HCEC 1CT (cell line): ENCODE results near the gene REPIN1.

ENCODE experiments used
- DNase-seq: peaks from one replicate; pipeline ENCODE4 v3.0.0-alpha.2; 2017

REPIN1 gene

DNA sequence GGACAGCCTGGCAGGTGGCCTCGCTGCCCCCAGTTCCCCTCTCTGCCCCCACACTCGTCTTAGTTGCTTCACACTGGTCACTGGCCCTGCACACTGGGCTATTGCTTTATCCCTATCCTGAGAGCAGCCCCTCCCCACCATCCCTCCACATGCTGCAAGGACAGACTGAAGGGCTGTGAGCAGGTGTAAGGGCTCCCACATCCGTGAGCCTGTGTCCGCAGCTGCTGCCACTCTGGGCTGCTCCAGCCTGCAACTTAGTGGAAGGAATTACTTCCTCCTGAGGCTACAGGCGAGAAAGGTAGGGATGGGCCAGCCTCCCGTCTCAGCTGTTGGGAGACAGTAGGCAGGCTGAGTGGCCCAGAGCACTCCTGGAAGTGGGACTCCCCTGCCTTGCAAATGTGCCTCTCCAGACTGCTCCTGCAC, 31.0 kb upstream of the REPIN1 start:
- DNase-seq, result no peak

DNA sequence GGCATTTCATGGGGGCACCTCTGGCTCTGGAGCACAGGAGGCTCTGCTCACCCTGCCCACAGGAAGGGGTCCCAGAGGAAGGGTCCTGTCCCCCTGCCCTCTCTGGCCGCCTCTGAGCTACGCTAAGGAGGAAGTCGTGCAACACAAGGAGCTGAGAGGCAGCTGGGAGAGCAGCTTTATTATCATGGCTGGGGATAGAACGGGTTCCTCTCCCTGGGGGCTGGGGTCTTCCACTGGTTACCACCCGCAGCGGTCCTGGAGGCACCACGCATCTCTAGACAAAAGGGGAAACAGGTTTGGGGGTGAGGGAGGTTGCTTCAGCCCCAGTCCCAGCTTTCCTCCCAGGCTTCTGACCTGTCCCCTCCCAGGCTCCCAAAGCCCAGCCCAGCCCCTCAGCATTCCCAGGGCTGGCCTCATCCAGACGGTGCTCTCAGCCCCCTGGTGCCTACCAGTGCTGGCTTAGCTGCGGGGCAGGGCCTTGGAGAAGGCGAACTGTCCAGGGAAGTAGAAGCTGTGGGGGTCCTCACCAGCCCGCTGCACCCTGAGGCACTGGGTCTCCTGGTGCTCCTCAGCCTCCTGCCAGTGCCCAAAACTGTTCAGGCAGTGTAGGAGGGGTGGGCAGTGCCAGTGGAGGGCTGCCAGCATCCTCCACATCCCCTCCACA, 30.3 kb upstream of the REPIN1 start:
- no peak for DNase-seq

DNA sequence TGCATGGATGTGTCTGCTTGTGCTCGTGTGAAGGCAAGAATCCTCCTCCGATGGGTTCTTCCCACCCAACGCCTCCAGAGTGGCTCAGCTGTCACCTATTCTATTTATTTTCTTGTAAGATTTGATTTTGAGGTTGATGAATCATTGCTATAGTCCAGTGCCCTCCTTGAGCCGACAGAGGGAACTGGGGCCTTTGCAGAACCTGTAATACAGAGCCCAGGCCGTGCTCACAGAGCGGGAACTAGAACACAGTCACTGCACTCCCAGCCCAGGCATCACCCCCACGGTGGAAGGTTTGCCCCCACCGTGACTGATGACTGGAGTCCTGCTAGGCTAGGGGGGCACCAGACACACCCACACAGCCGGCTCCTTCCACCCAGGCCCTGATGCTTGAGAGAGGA, 29.2 kb upstream of the REPIN1 start:
- no peak for DNase-seq

DNA sequence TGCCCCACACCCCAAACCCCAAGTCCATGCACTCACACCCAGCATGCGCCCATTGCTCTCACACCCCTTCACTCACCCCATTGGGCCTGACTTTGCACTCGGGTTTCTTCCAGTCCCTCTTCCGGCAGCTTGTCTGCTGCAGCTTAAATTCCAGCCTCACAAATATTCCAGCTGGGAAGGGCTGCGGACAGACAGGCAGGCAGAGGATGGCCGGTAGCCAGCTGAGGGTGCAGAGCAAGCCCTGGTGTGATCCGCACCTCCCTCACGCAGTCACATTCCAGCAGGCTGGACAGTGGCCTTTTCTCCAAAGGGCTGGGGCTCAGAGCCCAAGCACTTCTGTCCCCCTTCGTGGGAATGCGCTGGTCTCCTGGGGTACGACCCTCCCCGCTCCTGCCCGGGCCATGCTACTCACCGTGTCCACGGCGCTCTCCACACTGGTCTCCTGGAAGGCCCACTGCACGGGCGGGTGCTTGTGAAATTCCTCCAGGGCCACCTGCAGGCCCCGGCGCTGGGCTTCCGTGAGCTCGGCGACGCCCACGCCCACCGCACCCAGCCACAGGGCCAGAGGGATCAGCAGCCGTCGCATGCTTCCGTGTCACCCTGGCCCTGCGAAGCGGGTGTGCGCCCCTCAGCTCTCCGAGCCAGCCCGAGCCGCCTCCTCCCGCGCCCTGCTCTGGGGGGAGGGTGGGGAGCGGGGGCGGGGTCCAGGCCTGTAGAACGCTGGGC, 28.4 kb upstream of the REPIN1 start:
- peak; percentile 56 for DNase-seq

DNA sequence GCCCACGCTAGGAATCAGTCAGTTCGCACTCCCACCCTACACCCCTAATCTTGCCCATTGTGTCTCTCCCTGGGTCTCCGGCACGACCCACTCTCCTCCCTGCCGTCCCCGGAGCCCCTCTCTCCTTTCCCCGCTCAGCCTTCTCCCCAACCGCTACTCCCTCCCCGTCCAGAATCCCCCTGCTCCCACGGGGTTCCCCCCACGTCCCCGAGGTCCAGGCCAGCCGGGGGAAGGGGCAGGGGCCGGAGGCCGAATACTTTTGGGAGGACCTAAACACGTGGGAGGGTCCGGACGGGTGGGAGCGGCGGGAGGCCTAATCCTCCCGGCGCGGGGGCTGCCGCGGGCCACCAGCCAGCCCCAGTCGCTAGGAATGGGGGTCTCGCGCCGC, 27.8 kb upstream of the REPIN1 start:
- DNase-seq, result no peak

DNA sequence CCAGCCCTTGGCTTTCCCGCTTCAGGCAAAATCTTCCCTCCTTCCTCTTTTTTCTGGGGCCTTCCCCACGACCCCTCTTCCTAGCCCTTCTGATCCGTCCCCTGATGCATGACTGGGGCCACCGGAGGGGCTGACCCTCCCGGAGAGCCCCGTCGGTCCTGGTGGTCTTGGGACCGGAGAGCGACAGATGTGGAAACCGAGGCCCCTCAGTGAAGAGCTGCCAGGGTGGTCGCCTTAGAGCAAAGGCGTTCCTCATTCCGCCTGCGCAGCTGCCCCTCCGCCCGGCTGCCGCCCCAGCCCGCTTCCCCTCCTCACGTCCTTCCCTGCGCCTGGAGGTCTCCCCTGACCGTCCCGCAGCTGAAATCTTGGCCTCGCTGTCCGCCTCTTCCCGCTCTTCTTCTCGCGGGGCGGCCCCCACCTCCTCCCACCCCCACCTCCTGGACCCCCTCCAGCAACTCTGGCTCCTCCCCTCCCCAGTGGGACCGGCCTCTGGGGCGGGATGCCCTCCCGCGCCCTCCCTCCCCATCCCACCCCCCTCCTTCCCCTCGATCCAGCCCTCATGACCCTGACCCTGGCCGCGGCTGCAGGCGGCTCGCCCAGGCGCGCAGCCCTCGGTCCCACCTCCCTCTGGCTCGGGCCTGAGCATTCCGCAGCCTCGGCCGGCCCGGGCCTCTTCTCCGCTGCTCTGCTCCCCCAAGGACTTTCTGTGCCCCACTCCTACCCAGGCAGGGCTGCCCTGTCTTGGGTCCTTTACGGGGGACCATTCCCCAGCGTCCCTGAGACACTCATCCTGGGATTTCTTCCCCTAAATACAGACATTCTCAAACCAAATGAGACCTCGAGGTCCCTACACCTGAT, 27.1 kb upstream of the REPIN1 start, which contains the start of gene RARRES2:
TSS of gene RARRES2 (minus strand) at position 367 of the 858 bp plus-strand sequence. CDS start 1,020 bp downstream, outside the sequence.
- no peak for DNase-seq

DNA sequence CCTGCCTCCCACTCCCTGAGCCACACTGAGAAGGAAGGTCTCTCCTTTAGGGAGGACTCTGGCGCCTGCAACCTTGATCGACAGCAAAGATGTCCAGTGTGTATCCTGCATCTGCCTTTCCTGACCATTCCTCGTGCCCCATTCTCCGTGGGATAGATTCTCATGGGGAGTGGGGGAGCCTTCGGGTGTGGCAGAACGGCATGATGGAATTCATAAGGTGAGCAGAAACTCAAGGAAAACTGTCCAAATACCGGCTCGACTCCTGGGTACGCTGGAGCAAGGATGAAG, 26.6 kb upstream of the REPIN1 start:
- DNase-seq, result no peak

GRCh38 chr7:150343225-150343624, 25.4 kb upstream of the REPIN1 start:
- no peak for DNase-seq

DNA sequence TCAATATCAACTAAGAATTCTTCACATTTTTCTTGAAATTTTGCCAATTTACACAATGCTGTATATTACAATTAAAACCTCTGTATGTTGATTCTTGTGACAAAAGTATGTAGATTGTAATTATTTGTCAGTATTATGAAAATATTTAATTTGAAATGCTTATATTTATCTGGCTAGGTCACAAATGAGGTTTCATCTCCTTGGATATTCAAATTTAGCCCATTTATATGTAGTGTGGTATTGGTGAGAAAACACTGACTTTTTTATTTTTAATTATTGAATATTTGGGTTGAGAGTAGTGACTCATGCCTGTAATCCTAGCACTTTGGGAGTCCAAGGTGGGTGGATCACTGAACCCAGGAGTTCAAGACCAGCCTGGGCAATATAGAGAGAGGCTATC, 24.3 kb upstream of the REPIN1 start:
- no peak for DNase-seq

DNA sequence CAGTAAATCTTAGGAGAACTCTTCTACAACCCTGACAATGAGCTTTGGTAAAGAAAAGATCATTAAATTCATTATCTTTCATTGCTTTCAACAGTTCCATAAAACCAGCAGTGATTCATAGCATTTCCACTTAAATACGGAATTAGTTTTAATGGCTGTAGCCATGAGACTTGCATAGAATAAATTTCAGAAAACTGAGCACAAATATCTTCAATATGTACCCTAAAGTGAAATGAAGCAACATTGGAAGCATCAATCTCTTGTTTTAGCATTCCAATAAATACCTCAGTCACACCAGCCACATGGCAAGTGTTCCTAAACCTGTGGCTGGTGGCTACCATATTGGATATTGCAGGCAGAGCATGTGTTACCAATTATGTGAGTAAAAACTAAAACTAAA, 23.6 kb upstream of the REPIN1 start:
- DNase-seq, result no peak

GRCh38 chr7:150346922-150347321, 21.7 kb upstream of the REPIN1 start:
- no peak for DNase-seq

DNA sequence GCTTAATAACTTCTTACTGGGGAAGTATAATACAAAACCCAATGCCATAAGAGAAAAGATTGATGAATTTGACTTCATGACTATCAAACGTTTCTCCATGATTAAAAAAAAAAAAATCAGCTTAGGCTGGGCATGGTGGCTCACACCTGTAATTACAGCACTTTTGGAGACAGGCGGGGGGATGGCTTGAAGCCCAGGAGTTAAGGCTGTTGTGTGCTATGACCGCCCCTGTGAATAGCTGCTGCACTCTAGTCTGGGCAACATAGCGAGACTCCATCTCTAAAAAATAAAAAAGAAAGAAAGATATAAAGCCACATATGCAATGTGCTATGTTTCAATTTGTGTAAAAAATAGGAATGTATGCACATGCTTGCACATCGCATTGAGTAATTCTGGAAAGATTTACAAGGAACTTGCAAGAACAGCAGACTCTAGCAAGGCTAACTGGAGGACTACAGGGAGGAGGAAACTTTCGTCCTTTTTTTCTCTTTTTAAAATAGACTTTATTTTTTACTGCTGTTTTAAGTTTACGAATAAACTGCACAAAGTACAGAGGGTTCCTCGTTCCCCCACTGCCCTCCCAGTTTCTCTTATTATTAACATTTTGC, 16.9 kb upstream of the REPIN1 start:
- DNase-seq, result no peak

- no peak for DNase-seq
Measured at GRCh38 chr7:150355666-150356059, 13.0 kb upstream of the REPIN1 start.

- DNase-seq, result peak; percentile 29
Measured at GRCh38 chr7:150356265-150356897, 12.2 kb upstream of the REPIN1 start.

DNA sequence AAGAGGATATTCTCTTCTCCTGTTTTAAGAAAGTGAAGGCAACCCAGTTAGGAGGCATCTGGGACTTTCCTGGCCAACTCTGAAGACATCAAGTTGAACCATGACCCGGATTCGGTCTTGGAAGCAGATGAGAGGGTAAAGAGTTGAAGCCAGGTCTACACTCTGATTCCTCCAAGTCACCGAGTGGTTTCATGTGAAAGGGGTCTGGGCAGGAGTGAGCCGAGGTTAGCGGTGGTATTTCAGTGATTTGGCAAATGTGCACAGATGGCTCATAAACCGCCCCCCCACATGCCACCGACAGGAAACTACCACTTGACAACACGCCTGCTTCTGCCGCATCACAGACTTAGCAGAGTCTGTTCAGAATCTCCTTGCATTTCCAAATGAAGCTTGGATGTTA, 11.4 kb upstream of the REPIN1 start:
- no peak for DNase-seq

DNA sequence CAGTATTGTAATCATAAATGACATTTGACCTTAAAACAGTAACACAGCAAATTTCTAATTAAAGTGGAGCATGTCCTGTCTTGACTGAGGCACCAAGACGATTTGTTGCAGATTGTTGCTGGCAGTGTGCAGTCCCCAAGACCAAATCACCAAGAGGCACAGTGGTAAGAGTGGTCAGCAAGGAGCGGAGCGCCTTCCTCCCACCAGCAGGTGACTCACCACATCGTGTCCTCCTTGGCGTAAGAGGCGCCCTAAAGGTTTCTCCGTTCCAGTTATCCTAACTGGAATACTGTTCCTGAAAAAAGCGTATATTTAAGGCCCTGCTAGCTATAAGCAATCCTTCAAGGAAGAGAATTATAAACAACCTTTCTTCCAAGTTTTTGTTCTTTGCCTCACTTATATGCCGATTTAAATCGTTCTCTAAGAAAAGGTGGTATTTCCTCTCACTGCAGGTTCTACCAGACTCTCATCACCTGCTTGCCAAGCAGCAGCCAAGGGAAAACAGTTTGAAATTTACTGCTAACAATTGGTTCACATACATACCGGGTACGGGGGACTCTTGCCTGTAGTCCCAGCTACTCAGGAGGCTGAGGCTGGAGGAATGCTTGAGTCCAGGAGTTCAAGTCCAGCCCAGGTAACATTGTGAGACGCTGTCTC, 10.7 kb upstream of the REPIN1 start:
- DNase-seq, result no peak

- no peak for DNase-seq
Measured at GRCh38 chr7:150358433-150358832, 10.2 kb upstream of the REPIN1 start.

GRCh38 chr7:150358988-150359621, 9.5 kb upstream of the REPIN1 start:
- DNase-seq, result no peak

DNA sequence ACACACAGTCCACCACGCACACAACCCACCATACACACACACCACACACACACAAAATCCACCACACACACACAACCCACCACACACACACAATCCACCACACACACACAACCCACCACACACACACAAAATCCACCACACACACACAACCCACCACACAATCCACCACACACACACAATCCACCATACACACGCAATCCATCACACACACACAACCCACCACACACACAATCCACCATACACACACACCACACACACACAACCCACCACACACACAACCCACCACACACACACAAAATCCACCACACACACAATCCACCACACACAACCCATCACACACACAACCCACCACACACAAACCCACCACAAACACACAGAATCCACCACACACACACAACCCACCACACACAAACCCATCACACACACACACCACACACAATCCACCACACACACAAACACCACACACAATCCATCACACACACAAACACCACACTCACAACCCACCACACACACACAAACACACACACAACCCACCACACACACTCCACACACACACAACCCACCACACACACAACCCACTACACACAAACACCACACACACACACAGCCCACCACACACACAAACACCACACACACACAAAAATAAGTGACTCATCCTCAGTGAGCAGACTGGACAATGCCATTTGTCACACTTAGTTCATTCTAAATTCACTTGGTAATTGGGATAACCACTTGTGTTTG, 8.8 kb upstream of the REPIN1 start:
- DNase-seq, result no peak

- DNase-seq, result no peak
Measured at GRCh38 chr7:150360363-150361058, 8.1 kb upstream of the REPIN1 start.

GRCh38 chr7:150361402-150361801, 7.2 kb upstream of the REPIN1 start:
- no peak for DNase-seq
